Adrenal gland (tissue), 12 donors: ENCODE measurements around the gene ZNF438. TPM values are rescaled to one million over a fixed set of nuclear protein-coding genes. Genes with fewer than 3 reads are reported as not detected.
"Not testable (repeated sequence)": the region's sequence is repeated elsewhere in the genome, so short reads cannot be mapped to it uniquely, and the experiment has no call there.

Experiments
- DNase-seq, 7 donors: peaks; one replicate each; pipeline ENCODE4 v3.0.0-alpha.2; 2019 to 2020
- H3K27ac ChIP-seq, 5 donors: fragments of 200-600 bp; sonication (generic) in 4 of 5; 1 replicate in 3 of 5; 2 replicates in 2 of 5; pipeline versions ENCODE4 v1.5.1 to v1.8.0; 2016 to 2020; ENCODE audit warnings: mild to moderate bottlenecking in 1 of 5
- H3K27me3 ChIP-seq: fragments of 200-600 bp; 2 replicates; pipeline ENCODE4 v1.8.0; 2021
- H3K36me3 ChIP-seq, 2 donors: fragments of 200-600 bp; replicated peaks in 1 of 2; 1 replicate in 1 of 2; 2 replicates in 1 of 2; pipeline versions ENCODE4 v1.5.1 to v1.8.0; 2018 to 2022
- H3K4me1 ChIP-seq, 2 donors: fragments of 200-600 bp; replicated peaks in 1 of 2; 1 replicate in 1 of 2; 2 replicates in 1 of 2; pipeline versions ENCODE4 v1.5.1 to v1.8.0; 2018 to 2021
- H3K4me3 ChIP-seq, 4 donors: fragments of 200-600 bp; sonication (generic) in 3 of 4; one replicate each; pipeline ENCODE4 v1.5.1; 2016 to 2018
- H3K9me3 ChIP-seq, 3 donors: fragments of 200-600 bp; sonication (generic) in 1 of 3; replicated peaks in 1 of 3; 1 replicate in 2 of 3; 2 replicates in 1 of 3; pipeline versions ENCODE4 v1.5.1 to v1.8.0; 2016 to 2021
- POLR2A ChIP-seq, 2 donors: fragments of 450-650 bp; IDR thresholded peaks; one replicate each; pipeline ENCODE4 v1.6.1; 2017; ENCODE audit warnings: antibody characterized with exemption in 2 of 2, mild to moderate bottlenecking in 2 of 2, moderate library complexity in 1 of 2
- WGBS, 4 donors: extraction: QIAGEN DNeasy Blood & Tissue Kit in 2 of 4; methylation state at CpG; one replicate each; pipeline versions ENCODE4 v1.1.5 to v1.1.7; 2013 to 2017; 5-methylcytosine and 5-hydroxymethylcytosine counted together
- intact Hi-C, 2 donors: fragments of 100-400 bp; cut with DNase I; formaldehyde crosslinking; loops; one replicate each; pipeline versions ENCODE4 v1.14.1 to v1.15.0; 2022 to 2023
- polyA plus RNA-seq, 3 donors: library from polyadenylated mRNA; stranded (reverse); fragments of 200-250 nt in 2 of 3; fragments of 350-450 nt in 1 of 3; fragmentation: Illumina TruSeq in 1 of 3; extraction: RNeasy Lipid Tissue Mini Kit (QIAGEN cat#74804) in 1 of 3; gene quantifications; one replicate each; pipeline ENCODE4 v1.2.3, GENCODE V29; 2013 to 2014
- total RNA-seq, 9 donors: library from RNA; depleted of rRNA in 4 of 9; stranded (reverse); fragments of >200 nt in 4 of 9; fragments of 120-200 nt in 1 of 9; fragmentation: NEBNext Ultra II Directional in 1 of 9; extraction: Animal tissue kit (Norgen Biotek cat#: 25700) in 1 of 9; gene quantifications; one replicate each; pipeline versions ENCODE4 v1.1.0 to v1.2.4, GENCODE V29; 2013 to 2023
- TF ChIP-seq, protein P1 (sequence below), 6 experiments: fragments of 450-650 bp in 4 of 6; fragments of 200-600 bp in 2 of 6; sonication (generic) in 1 of 6; IDR thresholded peaks; 1 replicate in 5 of 6; 2 replicates in 1 of 6; pipeline versions ENCODE4 v1.5.1 to v1.8.0; 2016 to 2021; ENCODE audit warnings: antibody characterized with exemption in 6 of 6, mild to moderate bottlenecking in 2 of 6, moderate library complexity in 1 of 6
- donor health status: healthy with polysubstance abuse.
- donor health status: Bipolar disorder and iron deficiency.
- donor health status: DM: yes; HTN: yes; CAD: no.
- donor health status: DM: no; HTN: no; CAD: no.
- donor health status: DM: no; HTN: no; CAD: no.
- donor health status: DM: yes; HTN: yes; CAD: no.

Gene ZNF438
- total and polyA plus RNA-seq, 12 donors: 3.4 to 15.5 (median 5.7) TPM

DNA sequence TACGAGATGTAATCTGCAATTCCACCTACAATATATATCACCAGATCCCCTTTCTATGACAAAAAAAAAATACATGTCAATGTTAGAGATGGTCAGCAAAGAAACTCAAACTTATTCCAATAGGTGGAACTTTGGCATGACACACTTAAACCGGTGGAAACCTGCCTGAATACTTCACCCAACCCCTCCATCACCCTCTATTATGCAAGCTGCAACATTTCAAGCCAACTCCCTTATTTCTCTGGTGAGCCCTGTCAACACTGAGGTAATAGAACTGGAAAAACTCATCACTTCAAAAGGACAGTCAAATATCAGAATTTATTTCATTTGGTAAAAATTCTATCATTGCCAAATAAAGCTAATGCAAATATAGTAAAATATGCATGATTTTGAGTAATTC, 3.6 kb downstream of the ZNF438 start:
- intact Hi-C loops: no loop called here

DNA sequence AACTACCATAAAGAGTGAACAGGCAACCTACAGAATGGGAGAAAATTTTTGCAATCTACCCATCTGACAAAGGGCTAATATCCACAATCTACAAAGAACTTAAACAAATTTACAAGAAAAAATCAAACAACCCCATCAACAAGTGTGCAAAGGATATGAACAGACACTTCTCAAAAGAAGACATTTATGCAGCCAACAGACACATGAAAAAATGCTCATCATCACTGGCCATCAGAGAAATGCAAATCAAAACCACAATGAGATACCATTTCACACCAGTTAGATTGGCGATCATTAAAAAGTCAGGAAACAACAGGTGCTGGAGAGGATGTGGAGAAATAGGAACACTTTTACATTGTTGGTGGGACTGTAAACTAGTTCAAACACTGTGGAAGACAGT, 5.4 kb downstream of the ZNF438 start:
- H3K27ac ChIP-seq, DNase-seq, H3K36me3 ChIP-seq, H3K9me3 ChIP-seq, intact Hi-C loops, H3K4me3 ChIP-seq, H3K27me3 ChIP-seq: not testable (repeated sequence)
- H3K4me1 ChIP-seq: peaks cover 0 to 15% of the 10 kb centered on the region in 2 donors
- 84 to 100% (median 96%) methylated on average over 1 of the region's 1 CpG for WGBS, 4 donors

More for the DNA sequence above, 3.6 kb downstream of the ZNF438 start:
- 70 to 82% (median 74%) methylated on average over 2 of the region's 2 CpGs for WGBS, 4 donors
- H3K27ac ChIP-seq: no peak overlapping the region
- H3K9me3 ChIP-seq: no peaks in the 10 kb centered on the region
- no peak for DNase-seq
- no peak for TF ChIP-seq POLR2A (IDR thresholded peaks at IDR 0.05)
- TF ChIP-seq, protein P1, sequence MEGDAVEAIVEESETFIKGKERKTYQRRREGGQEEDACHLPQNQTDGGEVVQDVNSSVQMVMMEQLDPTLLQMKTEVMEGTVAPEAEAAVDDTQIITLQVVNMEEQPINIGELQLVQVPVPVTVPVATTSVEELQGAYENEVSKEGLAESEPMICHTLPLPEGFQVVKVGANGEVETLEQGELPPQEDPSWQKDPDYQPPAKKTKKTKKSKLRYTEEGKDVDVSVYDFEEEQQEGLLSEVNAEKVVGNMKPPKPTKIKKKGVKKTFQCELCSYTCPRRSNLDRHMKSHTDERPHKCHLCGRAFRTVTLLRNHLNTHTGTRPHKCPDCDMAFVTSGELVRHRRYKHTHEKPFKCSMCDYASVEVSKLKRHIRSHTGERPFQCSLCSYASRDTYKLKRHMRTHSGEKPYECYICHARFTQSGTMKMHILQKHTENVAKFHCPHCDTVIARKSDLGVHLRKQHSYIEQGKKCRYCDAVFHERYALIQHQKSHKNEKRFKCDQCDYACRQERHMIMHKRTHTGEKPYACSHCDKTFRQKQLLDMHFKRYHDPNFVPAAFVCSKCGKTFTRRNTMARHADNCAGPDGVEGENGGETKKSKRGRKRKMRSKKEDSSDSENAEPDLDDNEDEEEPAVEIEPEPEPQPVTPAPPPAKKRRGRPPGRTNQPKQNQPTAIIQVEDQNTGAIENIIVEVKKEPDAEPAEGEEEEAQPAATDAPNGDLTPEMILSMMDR (IDR thresholded peaks at IDR 0.05): no peak
- H3K4me3 ChIP-seq: no peak overlapping the region
- peaks cover 0 to 17% of the 10 kb centered on the region in 2 donors for H3K4me1 ChIP-seq
- no peaks in the 10 kb centered on the region for H3K36me3 ChIP-seq
- H3K27me3 ChIP-seq: no peaks in the 10 kb centered on the region

DNA sequence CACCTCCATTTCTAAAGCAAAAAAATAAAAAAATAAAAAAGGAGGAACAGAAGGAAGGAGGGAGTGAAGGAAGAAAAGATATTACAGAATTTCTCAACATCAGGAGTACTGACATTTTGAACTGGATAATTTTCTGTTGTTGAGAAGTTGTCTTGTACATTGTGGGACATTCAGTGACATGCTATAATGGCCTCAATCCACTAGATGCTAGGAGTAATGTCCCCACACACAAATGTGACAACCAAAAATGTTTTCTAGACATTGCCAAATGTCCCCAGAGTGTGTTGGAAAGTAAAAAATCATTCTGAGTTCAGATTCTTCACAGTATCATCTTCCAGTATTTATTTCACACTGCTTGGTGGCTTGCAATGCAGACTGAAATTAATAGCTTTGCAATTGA, 6.5 kb downstream of the ZNF438 start:
- no peak for DNase-seq
- TF ChIP-seq POLR2A (IDR thresholded peaks at IDR 0.05): no peak
- TF ChIP-seq, protein P1 (IDR thresholded peaks at IDR 0.05): no peak
- Histone ChIP-seq H3K4me1 (peaks cover 0 to 11% of the 10 kb centered on the region in 2 donors), H3K27me3 (no peaks in the 10 kb centered on the region), H3K36me3 (no peaks in the 10 kb centered on the region), H3K27ac (no peak overlapping the region), H3K4me3 (no peak overlapping the region), H3K9me3 (no peaks in the 10 kb centered on the region)
- intact Hi-C loops: no loop called here

DNA sequence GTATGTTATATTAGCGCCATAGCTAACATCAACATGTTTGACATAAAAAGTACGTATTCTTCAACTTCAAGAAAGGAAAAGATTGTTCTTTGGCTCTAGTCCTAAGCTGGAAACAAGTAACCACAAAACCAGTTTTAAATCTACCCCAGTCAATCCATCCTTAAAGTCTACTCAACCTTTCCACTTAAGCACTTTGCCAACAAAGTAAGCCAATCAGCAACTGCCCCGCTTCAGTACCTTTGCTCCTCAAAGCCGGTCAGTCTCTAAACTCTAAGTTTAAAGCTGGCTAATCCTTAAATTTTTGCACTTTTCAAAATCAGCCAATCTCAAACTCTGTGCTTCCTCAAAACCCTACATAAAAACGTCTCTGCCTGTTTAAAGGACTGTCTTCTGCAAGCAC, 8.1 kb downstream of the ZNF438 start:
- intact Hi-C loops: no loop called here

DNA sequence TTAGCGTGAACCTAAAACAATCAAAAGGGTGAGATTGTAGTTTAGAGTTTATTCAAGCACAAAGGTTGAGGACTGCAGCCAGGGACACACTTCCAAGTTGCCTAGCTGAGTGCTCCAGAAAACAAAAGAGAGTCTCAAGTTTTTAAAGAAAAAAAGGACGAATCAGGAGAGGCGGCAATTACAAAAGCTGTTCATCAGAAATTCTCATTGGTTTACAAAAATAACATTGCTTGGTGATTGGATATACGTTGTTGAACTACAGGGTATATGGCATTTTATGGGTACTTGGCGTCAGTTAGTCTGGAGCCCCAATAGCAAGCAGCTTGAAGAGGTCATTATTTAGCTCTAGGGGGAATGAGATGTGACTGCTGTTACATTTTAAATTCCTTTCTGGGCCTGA, 11.5 kb downstream of the ZNF438 start:
- H3K9me3 ChIP-seq: no peaks in the 10 kb centered on the region
- DNase-seq: no peak
- TF ChIP-seq, protein P1 (IDR thresholded peaks at IDR 0.05): no peak
- no peak for TF ChIP-seq POLR2A (IDR thresholded peaks at IDR 0.05)
- no peak overlapping the region for H3K27ac ChIP-seq
- intact Hi-C loops: no loop called here
- H3K36me3 ChIP-seq: no peaks in the 10 kb centered on the region
- no peaks in the 10 kb centered on the region for H3K27me3 ChIP-seq
- 74 to 85% (median 78%) methylated on average over 5 of the region's 5 CpGs for WGBS, 4 donors
- H3K4me3 ChIP-seq: no peak overlapping the region
- H3K4me1 ChIP-seq: peaks cover 13 to 35% of the 10 kb centered on the region in 2 donors

More for the DNA sequence above, 8.1 kb downstream of the ZNF438 start:
- no peak for DNase-seq
- peaks cover 6 to 22% of the 10 kb centered on the region in 2 donors for H3K4me1 ChIP-seq
- TF ChIP-seq POLR2A (IDR thresholded peaks at IDR 0.05): no peak
- TF ChIP-seq, protein P1 (IDR thresholded peaks at IDR 0.05): no peak
- no peaks in the 10 kb centered on the region for H3K36me3 ChIP-seq
- no peak overlapping the region for H3K4me3 ChIP-seq
- 91 to 94% (median 91%) methylated on average over 5 of the region's 5 CpGs for WGBS, 4 donors
- H3K27ac ChIP-seq: no peak overlapping the region
- H3K9me3 ChIP-seq: no peaks in the 10 kb centered on the region
- H3K27me3 ChIP-seq: no peaks in the 10 kb centered on the region
